ENCODE measurements around the gene PSMA7.

DNA sequence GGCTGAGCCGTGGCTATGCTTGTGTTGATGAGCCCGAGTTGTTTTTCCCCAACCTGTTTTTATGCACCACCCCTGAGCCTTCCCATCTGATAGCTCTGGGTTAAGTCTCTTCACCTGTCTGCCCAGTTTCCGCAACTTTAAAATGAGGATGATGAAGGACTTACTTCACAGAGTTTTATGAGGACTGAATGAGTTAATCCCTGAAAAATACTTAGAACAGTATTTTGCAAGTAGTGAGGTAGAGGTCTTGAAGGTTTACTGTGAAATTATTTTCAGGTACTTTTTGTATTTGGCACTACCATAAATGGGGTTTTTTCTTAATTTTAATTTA is 42.9 kb upstream of the PSMA7 start:
- TF ChIP-seq, protein P1, sequence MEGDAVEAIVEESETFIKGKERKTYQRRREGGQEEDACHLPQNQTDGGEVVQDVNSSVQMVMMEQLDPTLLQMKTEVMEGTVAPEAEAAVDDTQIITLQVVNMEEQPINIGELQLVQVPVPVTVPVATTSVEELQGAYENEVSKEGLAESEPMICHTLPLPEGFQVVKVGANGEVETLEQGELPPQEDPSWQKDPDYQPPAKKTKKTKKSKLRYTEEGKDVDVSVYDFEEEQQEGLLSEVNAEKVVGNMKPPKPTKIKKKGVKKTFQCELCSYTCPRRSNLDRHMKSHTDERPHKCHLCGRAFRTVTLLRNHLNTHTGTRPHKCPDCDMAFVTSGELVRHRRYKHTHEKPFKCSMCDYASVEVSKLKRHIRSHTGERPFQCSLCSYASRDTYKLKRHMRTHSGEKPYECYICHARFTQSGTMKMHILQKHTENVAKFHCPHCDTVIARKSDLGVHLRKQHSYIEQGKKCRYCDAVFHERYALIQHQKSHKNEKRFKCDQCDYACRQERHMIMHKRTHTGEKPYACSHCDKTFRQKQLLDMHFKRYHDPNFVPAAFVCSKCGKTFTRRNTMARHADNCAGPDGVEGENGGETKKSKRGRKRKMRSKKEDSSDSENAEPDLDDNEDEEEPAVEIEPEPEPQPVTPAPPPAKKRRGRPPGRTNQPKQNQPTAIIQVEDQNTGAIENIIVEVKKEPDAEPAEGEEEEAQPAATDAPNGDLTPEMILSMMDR (IDR thresholded peaks at IDR 0.05 in 4 of 5, conservative IDR thresholded peaks at IDR 0.05 in 1 of 5): no peak
- TF ChIP-seq POLR2A (IDR thresholded peaks at IDR 0.05): no peak

All from gastrocnemius medialis (tissue), 4 donors.